Measurements from ENCODE around the gene ZNF337.

DNA sequence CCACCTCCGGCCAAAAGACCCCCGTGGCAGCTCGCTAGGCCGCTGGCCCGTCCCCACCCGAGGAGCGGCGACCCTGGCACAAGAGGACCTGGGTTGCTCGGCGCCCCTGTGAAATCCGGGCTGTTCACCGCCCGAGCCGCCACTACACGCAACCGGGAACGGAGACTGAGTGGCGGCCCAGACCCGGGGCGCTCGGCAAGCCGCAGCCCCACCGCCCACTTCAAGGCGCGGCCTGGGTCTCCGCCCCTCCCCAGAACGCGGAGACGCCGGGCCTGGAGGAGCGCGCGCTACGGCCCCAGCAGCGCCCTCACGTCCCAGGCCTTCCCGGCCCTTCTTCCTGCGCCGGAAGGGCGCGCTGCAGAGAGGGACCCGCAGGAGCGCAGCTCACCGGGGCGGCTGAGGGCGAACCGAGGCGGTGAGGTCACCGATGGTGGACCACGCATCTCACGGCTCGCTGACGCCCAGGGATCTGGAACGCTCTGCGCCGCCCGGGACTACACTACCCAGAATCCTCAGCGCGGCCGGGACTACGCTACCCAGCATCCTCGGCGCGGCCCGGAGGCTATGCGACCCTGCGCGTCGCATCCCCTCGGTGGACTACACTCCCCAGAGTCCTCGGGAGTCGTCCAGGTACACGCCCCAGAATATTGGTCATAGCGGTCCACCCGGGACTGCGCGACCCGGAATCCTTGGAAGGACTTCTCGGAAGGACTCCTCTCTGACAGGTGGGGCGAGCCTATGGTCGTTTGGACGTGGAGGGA lies at the start of gene ZNF337:
- TF ChIP-seq POLR2AphosphoS5 (IDR thresholded peaks at IDR 0.05; ENCODE audit: low read depth, low read length), result peak; percentile 59; the same call in 1 of the 2 replicates
- TF ChIP-seq TAF1 (IDR thresholded peaks at IDR 0.05; ENCODE audit: borderline replicate concordance, insufficient read depth, low read length), result 0 out of 2 replicates have a peak, but pooled peaks have one; percentile 33
- no peak; the same call in 1 of the 2 replicates for TF ChIP-seq SIN3A (IDR thresholded peaks at IDR 0.05; ENCODE audit: borderline replicate concordance, insufficient read depth, low read length)
- TF ChIP-seq, protein P1, sequence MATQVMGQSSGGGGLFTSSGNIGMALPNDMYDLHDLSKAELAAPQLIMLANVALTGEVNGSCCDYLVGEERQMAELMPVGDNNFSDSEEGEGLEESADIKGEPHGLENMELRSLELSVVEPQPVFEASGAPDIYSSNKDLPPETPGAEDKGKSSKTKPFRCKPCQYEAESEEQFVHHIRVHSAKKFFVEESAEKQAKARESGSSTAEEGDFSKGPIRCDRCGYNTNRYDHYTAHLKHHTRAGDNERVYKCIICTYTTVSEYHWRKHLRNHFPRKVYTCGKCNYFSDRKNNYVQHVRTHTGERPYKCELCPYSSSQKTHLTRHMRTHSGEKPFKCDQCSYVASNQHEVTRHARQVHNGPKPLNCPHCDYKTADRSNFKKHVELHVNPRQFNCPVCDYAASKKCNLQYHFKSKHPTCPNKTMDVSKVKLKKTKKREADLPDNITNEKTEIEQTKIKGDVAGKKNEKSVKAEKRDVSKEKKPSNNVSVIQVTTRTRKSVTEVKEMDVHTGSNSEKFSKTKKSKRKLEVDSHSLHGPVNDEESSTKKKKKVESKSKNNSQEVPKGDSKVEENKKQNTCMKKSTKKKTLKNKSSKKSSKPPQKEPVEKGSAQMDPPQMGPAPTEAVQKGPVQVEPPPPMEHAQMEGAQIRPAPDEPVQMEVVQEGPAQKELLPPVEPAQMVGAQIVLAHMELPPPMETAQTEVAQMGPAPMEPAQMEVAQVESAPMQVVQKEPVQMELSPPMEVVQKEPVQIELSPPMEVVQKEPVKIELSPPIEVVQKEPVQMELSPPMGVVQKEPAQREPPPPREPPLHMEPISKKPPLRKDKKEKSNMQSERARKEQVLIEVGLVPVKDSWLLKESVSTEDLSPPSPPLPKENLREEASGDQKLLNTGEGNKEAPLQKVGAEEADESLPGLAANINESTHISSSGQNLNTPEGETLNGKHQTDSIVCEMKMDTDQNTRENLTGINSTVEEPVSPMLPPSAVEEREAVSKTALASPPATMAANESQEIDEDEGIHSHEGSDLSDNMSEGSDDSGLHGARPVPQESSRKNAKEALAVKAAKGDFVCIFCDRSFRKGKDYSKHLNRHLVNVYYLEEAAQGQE (IDR thresholded peaks at IDR 0.05; ENCODE audit: insufficient read depth in 1 of 2, low read depth in 2 of 2, low read length in 2 of 2), result 0 out of 4 replicates have a peak, but pooled peaks of 1 of the 2 experiments have one; percentile 10
- TF ChIP-seq FOXP2 (optimal IDR thresholded peaks at IDR 0.05; ENCODE audit: borderline replicate concordance, extremely low read depth, extremely low read length, insufficient read depth), result peak; percentile 56
